GM12872 (cell line): ENCODE data around the gene CORIN.

Experiments used
- TF ChIP-seq, protein P1 (sequence below): IDR thresholded peaks from 3 replicates; pipeline ENCODE4 v1.5.1; 2011; ENCODE audit warnings: low read depth, mild to moderate bottlenecking, low read length, moderate library complexity; ENCODE audit not compliant: insufficient read depth

The CORIN gene

GRCh38 chr4:47736146-47736545 is 101.7 kb downstream of the CORIN start:
- TF ChIP-seq, protein P1, sequence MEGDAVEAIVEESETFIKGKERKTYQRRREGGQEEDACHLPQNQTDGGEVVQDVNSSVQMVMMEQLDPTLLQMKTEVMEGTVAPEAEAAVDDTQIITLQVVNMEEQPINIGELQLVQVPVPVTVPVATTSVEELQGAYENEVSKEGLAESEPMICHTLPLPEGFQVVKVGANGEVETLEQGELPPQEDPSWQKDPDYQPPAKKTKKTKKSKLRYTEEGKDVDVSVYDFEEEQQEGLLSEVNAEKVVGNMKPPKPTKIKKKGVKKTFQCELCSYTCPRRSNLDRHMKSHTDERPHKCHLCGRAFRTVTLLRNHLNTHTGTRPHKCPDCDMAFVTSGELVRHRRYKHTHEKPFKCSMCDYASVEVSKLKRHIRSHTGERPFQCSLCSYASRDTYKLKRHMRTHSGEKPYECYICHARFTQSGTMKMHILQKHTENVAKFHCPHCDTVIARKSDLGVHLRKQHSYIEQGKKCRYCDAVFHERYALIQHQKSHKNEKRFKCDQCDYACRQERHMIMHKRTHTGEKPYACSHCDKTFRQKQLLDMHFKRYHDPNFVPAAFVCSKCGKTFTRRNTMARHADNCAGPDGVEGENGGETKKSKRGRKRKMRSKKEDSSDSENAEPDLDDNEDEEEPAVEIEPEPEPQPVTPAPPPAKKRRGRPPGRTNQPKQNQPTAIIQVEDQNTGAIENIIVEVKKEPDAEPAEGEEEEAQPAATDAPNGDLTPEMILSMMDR: no peak

GRCh38 chr4:47733302-47734175 is 104.3 kb downstream of the CORIN start:
- TF ChIP-seq, protein P1: no peak

GRCh38 chr4:47731182-47731581 is 106.7 kb downstream of the CORIN start:
- TF ChIP-seq, protein P1: no peak

GRCh38 chr4:47729131-47729680 is 108.7 kb downstream of the CORIN start:
- TF ChIP-seq, protein P1: no peak

DNA sequence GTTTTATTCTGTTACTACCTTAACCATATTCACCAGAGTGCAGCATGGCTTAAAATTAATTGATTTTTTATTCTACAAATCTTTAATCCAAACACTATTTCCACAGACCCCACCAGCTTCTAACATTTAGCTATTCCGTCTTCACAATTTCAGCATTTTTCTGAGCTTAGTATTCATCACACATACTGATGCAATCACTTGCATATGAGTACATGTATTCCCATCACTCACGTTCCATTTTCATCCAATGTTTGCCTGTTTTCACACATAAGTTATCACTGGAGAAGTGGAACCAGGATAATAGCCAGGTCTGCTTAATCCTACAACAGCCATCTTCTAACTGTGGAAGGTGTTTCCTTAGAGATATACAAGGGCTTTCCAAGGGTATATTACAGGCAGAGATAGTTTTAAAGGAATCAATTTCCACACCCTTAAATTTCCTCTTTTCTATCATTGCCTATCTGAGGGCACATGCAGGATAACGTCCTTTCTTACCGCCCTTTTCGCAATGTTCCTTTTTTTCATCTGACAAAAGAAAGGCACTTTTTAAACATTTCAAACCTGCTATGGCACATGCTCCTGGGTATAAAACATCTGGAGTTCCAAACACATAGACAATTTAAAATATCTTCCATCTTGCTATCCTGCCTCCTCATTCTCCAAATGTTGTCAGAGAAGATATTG is 115.8 kb downstream of the CORIN start:
- TF ChIP-seq, protein P1: no peak

- TF ChIP-seq, protein P1: no peak
Measured at GRCh38 chr4:47721485-47721884, 116.4 kb downstream of the CORIN start.

DNA sequence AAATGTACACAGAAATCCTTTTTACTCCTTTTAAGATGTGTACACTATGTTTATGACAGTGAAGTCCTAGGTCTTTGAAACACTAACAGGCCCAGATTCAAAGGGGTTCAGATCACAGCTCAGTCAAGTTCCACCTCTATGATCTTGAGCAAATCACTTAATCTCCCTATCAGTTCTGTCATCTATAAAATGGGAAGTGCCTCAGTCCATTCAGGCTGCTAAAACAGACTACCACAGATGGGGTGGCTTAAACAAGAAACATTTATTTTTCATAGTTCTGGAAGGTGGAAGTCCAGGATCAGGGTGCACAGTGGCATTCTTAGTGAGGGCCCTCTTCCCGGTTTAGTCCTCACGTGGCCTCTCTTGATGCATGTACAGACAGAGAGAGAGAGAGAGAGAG is 117.1 kb downstream of the CORIN start:
- TF ChIP-seq, protein P1: no peak
